AG09309 (cell line): ENCODE data around the gene PCCA.

Source experiments
- DNase-seq: peaks from one replicate; pipeline ENCODE4 v3.0.0-alpha.2; 2010; ENCODE audit warnings: low read depth
- H3K4me3 ChIP-seq: 2 replicates; pipeline ENCODE4 v1.5.1; 2011; ENCODE audit warnings: mild to moderate bottlenecking, low read depth, low read length, moderate library complexity; ENCODE audit not compliant: control insufficient read depth
- TF ChIP-seq, protein P1 (sequence below): IDR thresholded peaks from 2 replicates; pipeline ENCODE4 v1.5.1; 2011; ENCODE audit warnings: mild to moderate bottlenecking, low read depth, low read length, inconsistent platforms; ENCODE audit not compliant: insufficient read depth, control insufficient read depth; ENCODE audit errors: missing control alignments

Gene PCCA

DNA sequence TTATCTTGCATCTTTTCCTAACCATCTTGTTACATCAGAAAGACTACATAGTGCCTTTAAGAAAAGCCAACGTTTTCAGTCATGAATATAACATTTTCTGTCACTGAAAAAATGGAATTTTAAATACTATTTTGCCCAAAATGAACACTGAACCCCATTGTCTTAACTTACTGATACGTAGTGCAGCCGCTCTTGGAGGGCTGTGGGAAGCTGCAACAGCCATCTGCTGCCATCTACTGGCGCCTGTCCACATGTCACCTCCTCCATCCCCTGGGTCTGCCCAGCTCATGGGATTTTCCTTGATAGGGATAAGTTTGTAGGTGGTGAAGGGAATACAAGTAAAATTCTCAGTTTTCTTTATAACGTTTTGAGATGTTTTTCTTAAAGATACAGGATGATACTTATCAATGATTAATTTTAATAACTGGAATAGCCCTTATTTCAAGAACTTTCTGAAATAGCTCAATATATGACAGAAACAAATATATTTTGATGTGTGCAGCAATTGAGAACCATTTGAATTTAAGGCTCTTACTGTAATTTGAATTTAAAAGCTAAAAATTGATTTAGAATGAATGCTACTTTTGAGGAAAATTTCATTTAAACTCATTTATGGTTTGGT is 426.0 kb downstream of the PCCA start:
- TF ChIP-seq, protein P1, sequence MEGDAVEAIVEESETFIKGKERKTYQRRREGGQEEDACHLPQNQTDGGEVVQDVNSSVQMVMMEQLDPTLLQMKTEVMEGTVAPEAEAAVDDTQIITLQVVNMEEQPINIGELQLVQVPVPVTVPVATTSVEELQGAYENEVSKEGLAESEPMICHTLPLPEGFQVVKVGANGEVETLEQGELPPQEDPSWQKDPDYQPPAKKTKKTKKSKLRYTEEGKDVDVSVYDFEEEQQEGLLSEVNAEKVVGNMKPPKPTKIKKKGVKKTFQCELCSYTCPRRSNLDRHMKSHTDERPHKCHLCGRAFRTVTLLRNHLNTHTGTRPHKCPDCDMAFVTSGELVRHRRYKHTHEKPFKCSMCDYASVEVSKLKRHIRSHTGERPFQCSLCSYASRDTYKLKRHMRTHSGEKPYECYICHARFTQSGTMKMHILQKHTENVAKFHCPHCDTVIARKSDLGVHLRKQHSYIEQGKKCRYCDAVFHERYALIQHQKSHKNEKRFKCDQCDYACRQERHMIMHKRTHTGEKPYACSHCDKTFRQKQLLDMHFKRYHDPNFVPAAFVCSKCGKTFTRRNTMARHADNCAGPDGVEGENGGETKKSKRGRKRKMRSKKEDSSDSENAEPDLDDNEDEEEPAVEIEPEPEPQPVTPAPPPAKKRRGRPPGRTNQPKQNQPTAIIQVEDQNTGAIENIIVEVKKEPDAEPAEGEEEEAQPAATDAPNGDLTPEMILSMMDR, result peak; percentile 96
- peak; percentile 27 for DNase-seq
- H3K4me3 ChIP-seq, result no peak overlapping the region

DNA sequence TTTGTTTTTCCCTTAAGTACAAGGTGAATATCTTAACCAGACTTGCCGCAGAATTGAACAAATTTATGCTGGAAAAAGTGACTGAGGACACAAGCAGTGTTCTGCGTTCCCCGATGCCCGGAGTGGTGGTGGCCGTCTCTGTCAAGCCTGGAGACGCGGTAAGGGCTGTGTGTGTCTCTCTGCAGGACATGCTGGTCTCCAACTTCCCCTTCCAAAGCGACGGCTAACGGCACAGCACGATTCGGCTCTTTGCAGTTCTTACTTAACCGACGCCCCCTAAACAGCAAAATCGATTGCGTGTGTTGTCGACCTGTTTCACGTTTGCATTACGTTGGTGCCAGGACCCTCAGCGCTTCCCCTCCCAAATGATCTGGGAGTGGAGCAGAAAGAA is 426.5 kb downstream of the PCCA start:
- DNase-seq, result no peak
- TF ChIP-seq, protein P1, result no peak
- no peak overlapping the region for H3K4me3 ChIP-seq

DNA sequence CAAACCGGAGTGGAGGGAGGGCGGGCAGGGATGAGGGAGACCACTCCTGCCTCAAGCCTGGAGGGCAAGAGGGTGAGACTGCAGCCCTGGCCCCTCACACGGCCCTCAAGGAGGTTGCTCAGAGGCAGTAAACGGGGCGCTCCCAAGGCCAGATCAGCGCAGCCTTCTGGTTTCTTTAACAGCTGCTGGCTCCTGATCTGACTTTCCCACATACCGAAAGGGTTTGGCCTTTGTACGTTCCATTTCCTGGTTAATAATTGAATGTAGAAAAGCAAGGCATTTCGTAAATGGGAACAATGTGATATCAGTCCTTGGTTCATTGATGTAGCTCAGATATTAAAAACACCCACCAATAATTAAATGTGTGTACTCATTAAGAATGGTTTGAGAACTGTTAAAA is 428.2 kb downstream of the PCCA start:
- H3K4me3 ChIP-seq, result no peak overlapping the region
- TF ChIP-seq, protein P1, result no peak
- no peak for DNase-seq

DNA sequence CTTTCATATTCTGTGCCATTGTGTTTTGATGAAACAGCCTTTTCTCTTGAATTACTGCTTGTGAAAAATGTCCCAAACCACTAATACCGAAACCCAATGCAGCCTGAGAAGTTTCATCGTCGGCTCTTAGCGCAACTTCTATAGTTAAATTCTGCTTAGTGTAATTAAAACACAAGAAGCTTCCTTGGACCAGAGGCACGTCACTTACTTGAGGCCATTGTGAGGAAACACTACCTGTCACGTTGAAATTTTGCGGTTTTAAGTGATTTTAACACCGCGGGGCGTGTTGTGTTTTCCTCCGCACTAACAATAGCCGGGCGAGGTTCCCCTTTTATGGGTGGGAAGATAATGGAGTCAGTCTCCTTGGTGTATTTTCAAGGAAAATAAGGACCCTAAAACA is 428.8 kb downstream of the PCCA start:
- TF ChIP-seq, protein P1, result no peak
- DNase-seq, result no peak
- no peak overlapping the region for H3K4me3 ChIP-seq

DNA sequence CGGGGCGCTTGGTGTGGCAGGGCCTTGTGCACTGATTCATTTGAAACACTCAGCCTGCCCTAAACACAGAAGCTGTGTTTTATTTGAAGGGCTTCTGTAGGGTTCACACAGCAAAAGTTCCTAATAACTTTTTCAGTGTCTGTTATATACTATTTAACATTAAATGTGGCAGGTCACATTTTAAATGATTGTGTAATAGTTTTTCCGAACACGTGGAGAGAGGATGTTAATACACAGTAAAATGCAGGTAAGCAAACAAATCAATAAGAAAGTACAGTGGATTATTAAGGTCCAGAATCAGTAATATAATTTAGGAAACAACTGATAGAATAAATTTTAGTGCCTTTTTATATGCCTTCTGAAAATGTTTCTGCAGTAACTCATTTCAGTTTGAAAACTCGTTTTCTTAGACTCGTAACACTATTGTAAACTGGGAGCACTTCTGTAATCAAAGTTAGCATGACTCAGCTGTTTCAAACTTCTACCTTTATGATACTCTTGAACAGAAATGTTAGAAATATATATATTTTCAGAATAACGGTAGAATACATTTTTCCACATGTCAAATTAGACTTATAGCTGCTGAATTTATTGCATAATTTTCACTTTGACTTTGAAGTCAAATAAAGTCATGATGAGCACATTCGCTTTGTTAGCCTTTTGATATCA is 429.6 kb downstream of the PCCA start:
- DNase-seq, result no peak
- no peak overlapping the region for H3K4me3 ChIP-seq
- TF ChIP-seq, protein P1, result no peak

DNA sequence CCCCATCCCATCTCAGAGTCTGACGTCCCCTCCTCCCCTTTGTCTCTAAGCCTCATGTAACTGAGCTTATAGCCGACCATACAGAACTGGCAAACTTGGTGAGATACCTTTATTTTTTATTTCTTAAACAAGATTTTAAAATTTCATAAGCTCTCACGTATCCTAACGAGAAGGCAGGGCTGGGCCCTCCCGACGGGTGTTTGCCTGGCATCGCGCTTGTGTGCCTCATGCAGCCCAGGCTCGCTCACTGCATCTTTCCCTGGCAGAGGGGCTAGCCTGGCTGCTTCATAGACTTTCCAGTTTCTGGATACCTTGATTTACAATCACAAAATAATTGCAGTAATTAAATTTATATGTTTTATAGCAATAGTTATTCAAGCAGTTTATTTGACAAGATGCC is 430.7 kb downstream of the PCCA start:
- no peak for DNase-seq
- TF ChIP-seq, protein P1, result no peak
- no peak overlapping the region for H3K4me3 ChIP-seq
